ENCODE measurements around the gene RGS7. TPM values are rescaled to one million over a fixed set of nuclear protein-coding genes. Genes with fewer than 3 reads are reported as not detected.

Gene RGS7
- total and polyA plus RNA-seq, 2 of the 8 experiments (the other 6 are each of a cell fraction or from before 2014, with no cell fraction given) = 1.6 to 3.0 TPM

- no peak for TF ChIP-seq FOSL1 (IDR thresholded peaks at IDR 0.05; ENCODE audit: insufficient read depth, low read depth, low read length)
These were observed 141.8 kb downstream of the RGS7 start (continued) for GRCh38 chr1:241215203-241215602.
